LNCAP (cell line): ENCODE data around the gene CALCOCO1.

ENCODE experiments used
- CTCF ChIP-seq: fragments of 450-650 bp; IDR thresholded peaks from 2 replicates; pipeline ENCODE4 v1.5.1; 2017; ENCODE audit warnings: mild to moderate bottlenecking

Gene CALCOCO1

GRCh38 chr12:53743266-53744129 is 16.2 kb upstream of the CALCOCO1 start:
- TF ChIP-seq CTCF = peak; percentile 95

GRCh38 chr12:53740130-53740491 is 12.9 kb upstream of the CALCOCO1 start:
- no peak for TF ChIP-seq CTCF

GRCh38 chr12:53739214-53740129 is 12.2 kb upstream of the CALCOCO1 start:
- TF ChIP-seq CTCF = no peak

- TF ChIP-seq CTCF = no peak
Measured at GRCh38 chr12:53738406-53739213, 11.4 kb upstream of the CALCOCO1 start.

- TF ChIP-seq CTCF = no peak
Measured at GRCh38 chr12:53737951-53738405, 10.7 kb upstream of the CALCOCO1 start.

GRCh38 chr12:53737093-53737808 is 10.0 kb upstream of the CALCOCO1 start:
- TF ChIP-seq CTCF = no peak
